Endothelial cell (in vitro differentiated cells): ENCODE measurements around the gene ANKRD36. TPM values are rescaled to one million over a fixed set of nuclear protein-coding genes. Genes with fewer than 3 reads are reported as not detected.
"Not testable (repeated sequence)": the region's sequence is repeated elsewhere in the genome, so short reads cannot be mapped to it uniquely, and the experiment has no call there.

Experiments used
- DNase-seq: peaks from one replicate; pipeline ENCODE4 v3.0.0; 2021; ENCODE audit warnings: low spot score
- H3K27ac Mint-ChIP-seq: one replicate; pipeline ENCODE4 v1.8.0; 2021; ENCODE audit warnings: mixed read lengths, inconsistent platforms; ENCODE audit not compliant: unreplicated experiment
- H3K27me3 Mint-ChIP-seq: one replicate; pipeline ENCODE4 v1.8.0; 2021; ENCODE audit warnings: mild to moderate bottlenecking, moderate library complexity, mixed read lengths, inconsistent platforms; ENCODE audit not compliant: unreplicated experiment
- H3K36me3 Mint-ChIP-seq: one replicate; pipeline ENCODE4 v1.8.0; 2021; ENCODE audit warnings: mild to moderate bottlenecking, low read depth, mixed read lengths, inconsistent platforms; ENCODE audit not compliant: unreplicated experiment
- H3K4me1 Mint-ChIP-seq: one replicate; pipeline ENCODE4 v1.8.0; 2021; ENCODE audit warnings: mild to moderate bottlenecking, mixed read lengths, inconsistent platforms; ENCODE audit not compliant: unreplicated experiment
- H3K4me3 Mint-ChIP-seq: one replicate; pipeline ENCODE4 v1.8.0; 2021; ENCODE audit warnings: mild to moderate bottlenecking, mixed read lengths, inconsistent platforms; ENCODE audit not compliant: unreplicated experiment
- H3K9me3 Mint-ChIP-seq: one replicate; pipeline ENCODE4 v1.8.0; 2021; ENCODE audit warnings: mixed read lengths, inconsistent platforms; ENCODE audit not compliant: unreplicated experiment
- CTCF ChIP-seq: fragments of 200-600 bp; sonication (generic); IDR thresholded peaks from one replicate; pipeline ENCODE4 v1.5.0; 2021; ENCODE audit warnings: antibody characterized with exemption; ENCODE audit not compliant: unreplicated experiment
- total RNA-seq: library from RNA; stranded (reverse); fragmentation: NEBNext Ultra II Directional; extraction: Animal tissue kit (Norgen Biotek cat#: 25700); gene quantifications from one replicate; pipeline ENCODE4 v1.2.1, GENCODE V29; 2021; ENCODE audit not compliant: unreplicated experiment

ANKRD36 gene
- total RNA-seq, 1 donor from 2014 or later, result 28.2 TPM

GRCh38 chr2:97267411-97268074, 154.6 kb downstream of the ANKRD36 start:
- TF ChIP-seq CTCF, result no peak
- Mint-ChIP-seq H3K4me1 (no peaks in the 10 kb centered on the region), H3K4me3 (peak overlapping the region; percentile 62), H3K27ac (no peak overlapping the region), H3K27me3 (no peaks in the 10 kb centered on the region), H3K9me3 (no peaks in the 10 kb centered on the region), H3K36me3 (peaks cover 9% of the 10 kb centered on the region)
- no peak for DNase-seq

- not testable (repeated sequence) for H3K9me3 Mint-ChIP-seq, H3K4me1 Mint-ChIP-seq, H3K36me3 Mint-ChIP-seq
These were observed 155.2 kb downstream of the ANKRD36 start for GRCh38 chr2:97268075-97268591.

GRCh38 chr2:97276232-97276798, 163.4 kb downstream of the ANKRD36 start:
- not testable (repeated sequence) for H3K4me3 Mint-ChIP-seq

More at GRCh38 chr2:97268075-97268591, 155.2 kb downstream of the ANKRD36 start:
- not testable (repeated sequence) for H3K27me3 Mint-ChIP-seq, H3K27ac Mint-ChIP-seq, DNase-seq, H3K4me3 Mint-ChIP-seq

GRCh38 chr2:97285187-97285586, 172.2 kb downstream of the ANKRD36 start:
- H3K4me3 Mint-ChIP-seq, H3K36me3 Mint-ChIP-seq, H3K4me1 Mint-ChIP-seq, H3K9me3 Mint-ChIP-seq, DNase-seq, H3K27me3 Mint-ChIP-seq, H3K27ac Mint-ChIP-seq: not testable (repeated sequence)

More at GRCh38 chr2:97276232-97276798, 163.4 kb downstream of the ANKRD36 start:
- H3K9me3 Mint-ChIP-seq, H3K27ac Mint-ChIP-seq, DNase-seq, H3K27me3 Mint-ChIP-seq, H3K4me1 Mint-ChIP-seq, H3K36me3 Mint-ChIP-seq: not testable (repeated sequence)

- H3K9me3 Mint-ChIP-seq, H3K27me3 Mint-ChIP-seq, DNase-seq, H3K4me3 Mint-ChIP-seq, H3K36me3 Mint-ChIP-seq, H3K4me1 Mint-ChIP-seq, H3K27ac Mint-ChIP-seq: not testable (repeated sequence)
These were observed 180.7 kb downstream of the ANKRD36 start for GRCh38 chr2:97293687-97294086.

Other genes with a start within 250 kb of the ANKRD36 start
- 279 TPM for gene SEMA4C, start 243.1 kb upstream of the ANKRD36 start, total RNA-seq
- 3.9 TPM for gene FAM178B, start 126.6 kb upstream of the ANKRD36 start, total RNA-seq
- gene FAHD2B, start 18.3 kb upstream of the ANKRD36 start, total RNA-seq, result 14.6 TPM